NCI-H2196 treated with DMSO at 0.1 percent for 48 hours (cell line): Measurements from ENCODE around the gene ROCK1.

ENCODE experiments used
- DNase-seq: peaks from one replicate; lab custom pipeline; 2025; ENCODE audit not compliant: unreplicated experiment; lab: John Stamatoyannopoulos, UW

The ROCK1 gene

GRCh38 chr18:21109936-21110712 is 1.5 kb downstream of the ROCK1 start:
- DNase-seq: no peak

- DNase-seq: no peak
Observed at GRCh38 chr18:21105936-21106335, 5.7 kb downstream of the ROCK1 start.

GRCh38 chr18:21101172-21101571 is 10.4 kb downstream of the ROCK1 start:
- no peak for DNase-seq

- DNase-seq: no peak
Observed at GRCh38 chr18:21100678-21101077, 10.9 kb downstream of the ROCK1 start.

- no peak for DNase-seq
Observed at GRCh38 chr18:21100146-21100545, 11.5 kb downstream of the ROCK1 start.

- DNase-seq: no peak
Observed at GRCh38 chr18:21099442-21099841, 12.2 kb downstream of the ROCK1 start.

GRCh38 chr18:21096760-21097159 is 14.9 kb downstream of the ROCK1 start:
- DNase-seq: no peak

- DNase-seq: no peak
Observed at GRCh38 chr18:21093133-21093532, 18.5 kb downstream of the ROCK1 start.

- no peak for DNase-seq
Observed at GRCh38 chr18:21090680-21091079, 20.9 kb downstream of the ROCK1 start.

- no peak for DNase-seq
Observed at GRCh38 chr18:21085579-21086166, 25.9 kb downstream of the ROCK1 start.

GRCh38 chr18:21084511-21085078 is 27.0 kb downstream of the ROCK1 start:
- no peak for DNase-seq

GRCh38 chr18:21083017-21083416 is 28.6 kb downstream of the ROCK1 start:
- DNase-seq: no peak

- DNase-seq: no peak
Observed at GRCh38 chr18:21081426-21081825, 30.2 kb downstream of the ROCK1 start.

- no peak for DNase-seq
Observed at GRCh38 chr18:21080576-21080975, 31.0 kb downstream of the ROCK1 start.

GRCh38 chr18:21074336-21075323 is 37.0 kb downstream of the ROCK1 start:
- DNase-seq: peak; percentile 19

- no peak for DNase-seq
Observed at GRCh38 chr18:21073180-21073579, 38.4 kb downstream of the ROCK1 start.

GRCh38 chr18:21071071-21071470 is 40.5 kb downstream of the ROCK1 start:
- DNase-seq: no peak

- no peak for DNase-seq
Observed at GRCh38 chr18:21069468-21069867, 42.1 kb downstream of the ROCK1 start.

- DNase-seq: no peak
Observed at GRCh38 chr18:21064347-21064746, 47.3 kb downstream of the ROCK1 start.

- no peak for DNase-seq
Observed at GRCh38 chr18:21063011-21063410, 48.6 kb downstream of the ROCK1 start.

- no peak for DNase-seq
Observed at GRCh38 chr18:21057112-21057511, 54.5 kb downstream of the ROCK1 start.
